Eye (tissue), 1 donor: ENCODE results near the gene MPIG6B.
A peak's percentile ranks its signal among the peaks of the same experiment; 100 is the strongest.
"Not testable (repeated sequence)": the region's sequence is repeated elsewhere in the genome, so short reads cannot be mapped to it uniquely, and the experiment has no call there.

Experiments
- DNase-seq: peaks from one replicate; pipeline ENCODE4 v3.0.0-alpha.2; 2015

Gene MPIG6B

GRCh38 chr6:31701666-31702404, 21.3 kb upstream of the MPIG6B start:
- no peak for DNase-seq

GRCh38 chr6:31702405-31702818, 20.8 kb upstream of the MPIG6B start:
- no peak for DNase-seq

GRCh38 chr6:31702819-31703716, 20.1 kb upstream of the MPIG6B start, which contains the start of gene ABHD16A:
ABHD16A (minus strand) TSS chr6:31703324; CDS start chr6:31703281, 43 bp downstream.
- peak; percentile 99 for DNase-seq

- peak; percentile 71 for DNase-seq
Observed at GRCh38 chr6:31705931-31706330, 17.2 kb upstream of the MPIG6B start.

- DNase-seq, result no peak
Observed at GRCh38 chr6:31706599-31706998, 16.6 kb upstream of the MPIG6B start, which contains the start of gene LY6G6F. LY6G6F (plus strand) TSS chr6:31706866; CDS start chr6:31706907, 41 bp downstream.

GRCh38 chr6:31707701-31708100, 15.5 kb upstream of the MPIG6B start:
- DNase-seq, result no peak

GRCh38 chr6:31708224-31708623, 14.9 kb upstream of the MPIG6B start:
- no peak for DNase-seq

GRCh38 chr6:31709157-31709556, 14.0 kb upstream of the MPIG6B start:
- DNase-seq, result not testable (repeated sequence)

GRCh38 chr6:31710523-31711219, 12.5 kb upstream of the MPIG6B start:
- no peak for DNase-seq

GRCh38 chr6:31711233-31711632, 11.9 kb upstream of the MPIG6B start:
- no peak for DNase-seq

- DNase-seq, result no peak
Observed at GRCh38 chr6:31712296-31712695, 10.9 kb upstream of the MPIG6B start.

GRCh38 chr6:31713465-31713864, 9.7 kb upstream of the MPIG6B start:
- no peak for DNase-seq

- DNase-seq, result peak; percentile 82
Observed at GRCh38 chr6:31713991-31714684, 9.0 kb upstream of the MPIG6B start.

GRCh38 chr6:31715022-31715958, 7.9 kb upstream of the MPIG6B start, which contains the start of gene LY6G6D:
LY6G6D (plus strand) TSS chr6:31715348; CDS start chr6:31715356, 8 bp downstream.
- DNase-seq, result no peak

GRCh38 chr6:31717499-31718222, 5.5 kb upstream of the MPIG6B start:
- DNase-seq, result no peak

- no peak for DNase-seq
Observed at GRCh38 chr6:31718265-31718664, 4.9 kb upstream of the MPIG6B start.

- no peak for DNase-seq
Observed at GRCh38 chr6:31719001-31719400, 4.2 kb upstream of the MPIG6B start.

- no peak for DNase-seq
Observed at GRCh38 chr6:31720196-31720770, 2.9 kb upstream of the MPIG6B start.

GRCh38 chr6:31721351-31722020, 1.7 kb upstream of the MPIG6B start, which contains the start of gene LY6G6C:
LY6G6C (minus strand) TSS chr6:31721746; CDS start chr6:31721679, 67 bp downstream.
- no peak for DNase-seq
